ENCODE measurements around the gene CDH6. TPM values are rescaled to one million over a fixed set of nuclear protein-coding genes. Genes with fewer than 3 reads are reported as not detected.

CDH6 gene
- total and polyA plus RNA-seq, 8 donors = 0.29 to 9.2 (median 0.31) TPM; not detected in 2

- Histone ChIP-seq H3K9me3 (no peaks in the 10 kb centered on the region), H3K4me3 (no peak overlapping the region), H3K4me1 (no peaks in the 10 kb centered on the region), H3K27ac (no peak overlapping the region), H3K36me3 (no peaks in the 10 kb centered on the region), H3K27me3 (no peaks in the 10 kb centered on the region)
- intact Hi-C loops (cut with DNase I; ENCODE audit: low total_unique reads) = no loop called here
- no peak for DNase-seq
- 85 to 93% (median 86%) methylated on average over 10 of the region's 10 CpGs for WGBS, 5 donors
- no peak for TF ChIP-seq POLR2A (IDR thresholded peaks at IDR 0.05)
- no peak for TF ChIP-seq EP300 (IDR thresholded peaks at IDR 0.05)
- no peak for TF ChIP-seq POLR2AphosphoS5 (IDR thresholded peaks at IDR 0.05)
- TF ChIP-seq CTCF (IDR thresholded peaks at IDR 0.05) = no peak
Observed at GRCh38 chr5:31375999-31376720, 182.7 kb downstream of the CDH6 start.

GRCh38 chr5:31377274-31377946 is 183.9 kb downstream of the CDH6 start:
- H3K27ac ChIP-seq = no peak overlapping the region

GRCh38 chr5:31378136-31378535 is 184.7 kb downstream of the CDH6 start:
- Histone ChIP-seq H3K4me3 (no peak overlapping the region), H3K27me3 (no peaks in the 10 kb centered on the region), H3K27ac (no peak overlapping the region), H3K4me1 (no peaks in the 10 kb centered on the region), H3K36me3 (no peaks in the 10 kb centered on the region), H3K9me3 (no peaks in the 10 kb centered on the region)
- no peak for TF ChIP-seq CTCF (IDR thresholded peaks at IDR 0.05)
- no peak for TF ChIP-seq POLR2AphosphoS5 (IDR thresholded peaks at IDR 0.05)
- no peak for TF ChIP-seq EP300 (IDR thresholded peaks at IDR 0.05)
- no peak for TF ChIP-seq POLR2A (IDR thresholded peaks at IDR 0.05)
- intact Hi-C loops (cut with DNase I; ENCODE audit: low total_unique reads) = no loop called here
- DNase-seq = no peak

More at GRCh38 chr5:31377274-31377946, 183.9 kb downstream of the CDH6 start:
- no peaks in the 10 kb centered on the region for H3K4me1 ChIP-seq
- intact Hi-C loops (cut with DNase I; ENCODE audit: low total_unique reads) = no loop called here
- no peaks in the 10 kb centered on the region for H3K36me3 ChIP-seq
- H3K4me3 ChIP-seq = no peak overlapping the region
- no peak for DNase-seq
- no peaks in the 10 kb centered on the region for H3K9me3 ChIP-seq
- 73 to 84% (median 82%) methylated on average over 6 of the region's 6 CpGs for WGBS, 5 donors
- TF ChIP-seq POLR2A (IDR thresholded peaks at IDR 0.05) = no peak
- no peak for TF ChIP-seq EP300 (IDR thresholded peaks at IDR 0.05)
- no peak for TF ChIP-seq POLR2AphosphoS5 (IDR thresholded peaks at IDR 0.05)
- no peak for TF ChIP-seq CTCF (IDR thresholded peaks at IDR 0.05)
- no peaks in the 10 kb centered on the region for H3K27me3 ChIP-seq
